Esophagus squamous epithelium (tissue), 5 donors: ENCODE measurements around the gene GRIPAP1. TPM values are rescaled to one million over a fixed set of nuclear protein-coding genes. Genes with fewer than 3 reads are reported as not detected.
A peak's percentile ranks its signal among the peaks of the same experiment; 100 is the strongest.

Experiments used
- DNase-seq: peaks from one replicate; lab custom pipeline; 2025; lab: John Stamatoyannopoulos, UW
- H3K27ac ChIP-seq, 4 donors: fragments of 200-600 bp; sonication (generic); one replicate each; pipeline ENCODE4 v1.5.1; 2016 to 2019; ENCODE audit warnings: mild to moderate bottlenecking in 1 of 4
- H3K27me3 ChIP-seq, 4 donors: fragments of 200-600 bp; sonication (generic); 1 replicate in 3 of 4; 2 replicates in 1 of 4; pipeline versions ENCODE4 v1.5.1 to v1.6.0; 2017 to 2021; ENCODE audit warnings: antibody characterized with exemption in 1 of 4
- H3K36me3 ChIP-seq, 3 donors: fragments of 200-600 bp; sonication (generic); one replicate each; pipeline ENCODE4 v1.5.1; 2016 to 2019
- H3K4me1 ChIP-seq, 3 donors: fragments of 200-600 bp; sonication (generic); one replicate each; pipeline ENCODE4 v1.5.1; 2017 to 2019
- H3K4me3 ChIP-seq, 4 donors: fragments of 200-600 bp; sonication (generic); 1 replicate in 3 of 4; 2 replicates in 1 of 4; pipeline ENCODE4 v1.5.1; 2016 to 2019; ENCODE audit warnings: mild to moderate bottlenecking in 2 of 4, moderate library complexity in 1 of 4
- H3K9me3 ChIP-seq, 3 donors: fragments of 200-600 bp; sonication (generic); one replicate each; pipeline ENCODE4 v1.5.1; 2016 to 2019
- POLR2A ChIP-seq, 4 donors: fragments of 450-650 bp; IDR thresholded peaks; one replicate each; pipeline ENCODE4 v1.6.1; 2017; ENCODE audit warnings: antibody characterized with exemption in 4 of 4, mild to moderate bottlenecking in 4 of 4, moderate library complexity in 3 of 4
- WGBS, 2 donors: methylation state at CpG; one replicate each; pipeline ENCODE4 v1.1.5; 2018; 5-methylcytosine and 5-hydroxymethylcytosine counted together
- intact Hi-C: fragments of 100-400 bp; cut with DNase I; formaldehyde crosslinking; loops from one replicate; pipeline ENCODE4 v1.15.0; 2022
- total RNA-seq, 4 donors: library from RNA; depleted of rRNA; stranded (reverse); fragments of >200 nt; gene quantifications; one replicate each; pipeline ENCODE4 v1.1.0, GENCODE V29; 2016
- TF ChIP-seq, protein P1 (sequence below), 6 experiments: fragments of 450-650 bp in 4 of 6; fragments of 200-600 bp in 2 of 6; sonication (generic) in 2 of 6; IDR thresholded peaks; one replicate each; pipeline ENCODE4 v1.5.1; 2016 to 2019; ENCODE audit warnings: antibody characterized with exemption in 6 of 6, mild to moderate bottlenecking in 4 of 6, moderate library complexity in 4 of 6
- donor health status: DM: yes; HTN: yes; CAD: no.

GRIPAP1 gene
- total RNA-seq, 4 donors from 2014 or later: 15.4 to 28.4 (median 22.9) TPM

DNA sequence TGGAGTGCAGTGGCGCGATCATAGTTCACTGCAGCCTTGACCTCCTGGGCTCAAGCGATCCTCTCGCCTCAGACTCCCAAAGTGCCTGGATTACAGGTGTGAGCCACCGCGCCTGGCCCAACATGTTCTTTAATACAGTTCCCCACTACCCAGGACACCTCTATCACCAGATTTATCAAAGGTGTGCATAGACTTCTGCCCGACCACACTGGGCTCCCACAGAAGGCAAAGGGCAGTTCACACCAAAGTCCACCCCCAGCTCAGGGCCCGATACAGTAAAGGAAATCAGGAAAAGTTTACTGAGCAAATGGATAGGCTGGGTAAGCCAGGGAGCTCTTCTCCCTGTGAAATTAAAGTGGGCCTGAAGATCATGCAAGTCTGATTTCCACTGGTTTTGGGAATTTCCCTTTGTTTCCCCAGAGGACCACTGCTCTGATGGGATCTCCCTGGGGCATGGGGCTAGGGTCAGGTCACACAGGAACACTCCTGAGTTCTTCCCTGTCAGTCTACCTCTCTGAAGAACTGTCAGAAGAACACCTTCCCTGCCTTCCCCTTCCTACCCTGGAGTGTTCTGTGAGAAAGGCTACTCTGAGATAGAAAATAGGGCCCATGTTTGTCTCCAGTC lies 65.5 kb downstream of the GRIPAP1 start:
- TF ChIP-seq, protein P1, sequence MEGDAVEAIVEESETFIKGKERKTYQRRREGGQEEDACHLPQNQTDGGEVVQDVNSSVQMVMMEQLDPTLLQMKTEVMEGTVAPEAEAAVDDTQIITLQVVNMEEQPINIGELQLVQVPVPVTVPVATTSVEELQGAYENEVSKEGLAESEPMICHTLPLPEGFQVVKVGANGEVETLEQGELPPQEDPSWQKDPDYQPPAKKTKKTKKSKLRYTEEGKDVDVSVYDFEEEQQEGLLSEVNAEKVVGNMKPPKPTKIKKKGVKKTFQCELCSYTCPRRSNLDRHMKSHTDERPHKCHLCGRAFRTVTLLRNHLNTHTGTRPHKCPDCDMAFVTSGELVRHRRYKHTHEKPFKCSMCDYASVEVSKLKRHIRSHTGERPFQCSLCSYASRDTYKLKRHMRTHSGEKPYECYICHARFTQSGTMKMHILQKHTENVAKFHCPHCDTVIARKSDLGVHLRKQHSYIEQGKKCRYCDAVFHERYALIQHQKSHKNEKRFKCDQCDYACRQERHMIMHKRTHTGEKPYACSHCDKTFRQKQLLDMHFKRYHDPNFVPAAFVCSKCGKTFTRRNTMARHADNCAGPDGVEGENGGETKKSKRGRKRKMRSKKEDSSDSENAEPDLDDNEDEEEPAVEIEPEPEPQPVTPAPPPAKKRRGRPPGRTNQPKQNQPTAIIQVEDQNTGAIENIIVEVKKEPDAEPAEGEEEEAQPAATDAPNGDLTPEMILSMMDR (IDR thresholded peaks at IDR 0.05): no peak
- TF ChIP-seq POLR2A (IDR thresholded peaks at IDR 0.05): no peak
- peak overlapping the region in 2 of 4 donors; percentile 36 to 72 for H3K27ac ChIP-seq
- H3K36me3 ChIP-seq: peaks cover 0 to 82% (median 7%) of the 10 kb centered on the region in 3 donors
- no peak for DNase-seq
- no peaks in the 10 kb centered on the region for H3K9me3 ChIP-seq
- 100% methylated on average over 2 to 6 of the region's 8 CpGs for WGBS, 2 donors
- no peak overlapping the region for H3K4me3 ChIP-seq
- no peaks in the 10 kb centered on the region for H3K27me3 ChIP-seq
- intact Hi-C loops: no loop called here
- peaks cover 0 to 36% (median 4%) of the 10 kb centered on the region in 3 donors for H3K4me1 ChIP-seq

DNA sequence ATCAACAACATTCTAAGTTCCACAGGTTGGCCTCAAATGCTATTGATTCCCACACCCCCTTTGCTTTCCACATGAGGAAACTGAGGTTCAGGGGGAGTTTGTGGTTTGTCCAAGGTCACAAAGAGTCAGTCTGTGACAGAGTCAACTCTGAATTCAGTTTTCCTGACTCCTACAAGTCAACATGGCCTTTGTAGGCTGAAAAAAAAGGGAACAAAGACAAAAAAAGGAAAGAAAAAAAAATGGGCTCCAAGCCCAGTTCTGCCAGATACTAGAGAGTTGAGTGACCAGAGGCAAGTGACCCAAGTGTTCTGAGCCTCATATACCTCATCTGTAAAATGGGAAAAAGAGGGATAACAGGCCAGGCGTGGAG lies 66.8 kb downstream of the GRIPAP1 start:
- intact Hi-C loops: no loop called here
- no peaks in the 10 kb centered on the region for H3K27me3 ChIP-seq
- H3K4me3 ChIP-seq: no peak overlapping the region
- WGBS, 2 donors: 78% methylated on average over 1 of the region's 1 CpG; no CpG with 5 or more reads in 1 of the 2 donors
- no peak overlapping the region for H3K27ac ChIP-seq
- TF ChIP-seq, protein P1 (IDR thresholded peaks at IDR 0.05): no peak
- no peak for TF ChIP-seq POLR2A (IDR thresholded peaks at IDR 0.05)
- no peak for DNase-seq
- peaks cover 0 to 30% (median 4%) of the 10 kb centered on the region in 3 donors for H3K4me1 ChIP-seq
- peaks cover 0 to 87% (median 10%) of the 10 kb centered on the region in 3 donors for H3K36me3 ChIP-seq
- no peaks in the 10 kb centered on the region for H3K9me3 ChIP-seq

- Histone ChIP-seq H3K4me1 (peaks cover 0 to 25% (median 4%) of the 10 kb centered on the region in 3 donors), H3K27me3 (no peaks in the 10 kb centered on the region), H3K9me3 (no peaks in the 10 kb centered on the region), H3K36me3 (peaks cover 0 to 87% (median 10%) of the 10 kb centered on the region in 3 donors), H3K27ac (no peak overlapping the region), H3K4me3 (no peak overlapping the region)
- no peak for DNase-seq
- TF ChIP-seq, protein P1 (IDR thresholded peaks at IDR 0.05): no peak
- TF ChIP-seq POLR2A (IDR thresholded peaks at IDR 0.05): no peak
- 33 to 73% methylated on average over 1 to 6 of the region's 7 CpGs for WGBS, 2 donors
- intact Hi-C loops: no loop called here
Observed at GRCh38 chrX:48934581-48935300, 67.3 kb downstream of the GRIPAP1 start.

GRCh38 chrX:48933757-48934156 lies 68.3 kb downstream of the GRIPAP1 start:
- TF ChIP-seq POLR2A (IDR thresholded peaks at IDR 0.05): no peak
- TF ChIP-seq, protein P1 (IDR thresholded peaks at IDR 0.05): no peak
- peaks cover 4 to 85% (median 10%) of the 10 kb centered on the region in 3 donors for H3K36me3 ChIP-seq
- H3K4me1 ChIP-seq: peaks cover 0 to 17% (median 4%) of the 10 kb centered on the region in 3 donors
- H3K4me3 ChIP-seq: no peak overlapping the region
- WGBS, 2 donors: 80 to 88% methylated on average over 1 to 2 of the region's 2 CpGs
- H3K27me3 ChIP-seq: no peaks in the 10 kb centered on the region
- H3K27ac ChIP-seq: no peak overlapping the region
- DNase-seq: no peak
- intact Hi-C loops: no loop called here
- no peaks in the 10 kb centered on the region for H3K9me3 ChIP-seq
